ENCODE results near the gene PDYN.

DNA sequence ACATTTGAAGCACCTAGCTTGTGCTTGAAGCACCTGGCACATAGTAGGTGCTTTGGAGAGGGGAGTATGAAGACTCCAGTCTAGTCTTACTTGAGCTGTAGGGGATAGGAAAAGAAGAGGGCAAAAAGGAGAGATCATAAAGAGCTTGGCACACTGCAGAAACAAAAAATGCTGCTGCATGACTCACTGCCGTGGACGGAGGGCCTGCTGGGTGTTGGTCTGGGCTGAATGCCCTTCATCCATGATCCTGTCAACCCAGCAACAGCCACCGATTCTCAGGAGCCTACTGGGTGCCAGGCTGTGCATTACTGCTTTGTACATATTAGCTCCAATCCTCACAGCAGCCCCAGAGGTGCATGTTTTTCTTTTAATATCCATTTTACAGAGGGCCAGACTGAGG is 6.0 kb downstream of the PDYN start:
- TF ChIP-seq, protein P1, sequence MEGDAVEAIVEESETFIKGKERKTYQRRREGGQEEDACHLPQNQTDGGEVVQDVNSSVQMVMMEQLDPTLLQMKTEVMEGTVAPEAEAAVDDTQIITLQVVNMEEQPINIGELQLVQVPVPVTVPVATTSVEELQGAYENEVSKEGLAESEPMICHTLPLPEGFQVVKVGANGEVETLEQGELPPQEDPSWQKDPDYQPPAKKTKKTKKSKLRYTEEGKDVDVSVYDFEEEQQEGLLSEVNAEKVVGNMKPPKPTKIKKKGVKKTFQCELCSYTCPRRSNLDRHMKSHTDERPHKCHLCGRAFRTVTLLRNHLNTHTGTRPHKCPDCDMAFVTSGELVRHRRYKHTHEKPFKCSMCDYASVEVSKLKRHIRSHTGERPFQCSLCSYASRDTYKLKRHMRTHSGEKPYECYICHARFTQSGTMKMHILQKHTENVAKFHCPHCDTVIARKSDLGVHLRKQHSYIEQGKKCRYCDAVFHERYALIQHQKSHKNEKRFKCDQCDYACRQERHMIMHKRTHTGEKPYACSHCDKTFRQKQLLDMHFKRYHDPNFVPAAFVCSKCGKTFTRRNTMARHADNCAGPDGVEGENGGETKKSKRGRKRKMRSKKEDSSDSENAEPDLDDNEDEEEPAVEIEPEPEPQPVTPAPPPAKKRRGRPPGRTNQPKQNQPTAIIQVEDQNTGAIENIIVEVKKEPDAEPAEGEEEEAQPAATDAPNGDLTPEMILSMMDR (IDR thresholded peaks at IDR 0.05; ENCODE audit: low read depth, low read length, poor library complexity, severe bottlenecking): no peak
- no peak for TF ChIP-seq EZH2phosphoT487 (IDR thresholded peaks at IDR 0.05; ENCODE audit: borderline replicate concordance, low read length)
